Fibroblast of lung (primary cell): ENCODE results near the gene SULF2. TPM values are rescaled to one million over a fixed set of nuclear protein-coding genes. Genes with fewer than 3 reads are reported as not detected.

Experiments
- DNase-seq, 2 donors: peaks; one replicate each; pipeline versions ENCODE4 v3.0.0 to v3.0.0-alpha.2; 2010; ENCODE audit warnings: low read depth in 2 of 2
- H2AFZ ChIP-seq: 2 replicates; pipeline ENCODE4 v1.5.1; 2012; ENCODE audit warnings: low read length, control low read depth, inconsistent platforms
- H3K27ac ChIP-seq: 2 replicates; pipeline ENCODE4 v1.5.1; 2011; ENCODE audit warnings: low read length, control low read depth; ENCODE audit not compliant: insufficient read depth
- H3K27me3 ChIP-seq: 2 replicates; pipeline ENCODE4 v1.5.1; 2011; ENCODE audit warnings: mild to moderate bottlenecking, low read length; ENCODE audit not compliant: control insufficient read depth, insufficient read depth
- H3K36me3 ChIP-seq: 2 replicates; pipeline ENCODE4 v1.5.1; 2011; ENCODE audit warnings: low read length; ENCODE audit not compliant: control insufficient read depth, insufficient read depth
- H3K4me1 ChIP-seq: 2 replicates; pipeline ENCODE4 v1.5.1; 2011; ENCODE audit warnings: low read length; ENCODE audit not compliant: control insufficient read depth, insufficient read depth; ENCODE audit errors: extremely low read depth
- H3K4me2 ChIP-seq: 2 replicates; pipeline ENCODE4 v1.5.1; 2011; ENCODE audit warnings: low read length, control low read depth; ENCODE audit not compliant: insufficient read depth; ENCODE audit errors: extremely low read depth
- H3K4me3 ChIP-seq, 4 experiments: fragments of 200-600 bp in 1 of 4; sonication (generic) in 1 of 4; replicated peaks in 1 of 4; 2 replicates each; pipeline ENCODE4 v1.5.1; 2011 to 2016; ENCODE audit warnings: low read length in 4 of 4, low read depth in 3 of 4, mild to moderate bottlenecking in 3 of 4, control low read depth in 2 of 4, inconsistent platforms in 1 of 4, mixed read lengths in 1 of 4; ENCODE audit not compliant: insufficient read depth in 1 of 4; ENCODE audit errors: control extremely low read depth in 1 of 4
- H3K79me2 ChIP-seq: 2 replicates; pipeline ENCODE4 v1.5.1; 2012; ENCODE audit warnings: mild to moderate bottlenecking, low read length, inconsistent platforms; ENCODE audit not compliant: control insufficient read depth, insufficient read depth
- H3K9ac ChIP-seq: 2 replicates; pipeline ENCODE4 v1.5.1; 2011; ENCODE audit warnings: mild to moderate bottlenecking, low read length, control low read depth; ENCODE audit not compliant: insufficient read depth
- H3K9me3 ChIP-seq: 2 replicates; pipeline ENCODE4 v1.5.1; 2012; ENCODE audit warnings: low read depth, low read length; ENCODE audit not compliant: control insufficient read depth, insufficient read depth
- H4K20me1 ChIP-seq: 2 replicates; pipeline ENCODE4 v1.5.1; 2011; ENCODE audit warnings: low read length; ENCODE audit not compliant: control insufficient read depth, insufficient read depth; ENCODE audit errors: extremely low read depth
- EZH2 ChIP-seq: IDR thresholded peaks from 2 replicates; pipeline ENCODE4 v1.5.1; 2012; ENCODE audit warnings: low read length, control low read depth, mild to moderate bottlenecking; ENCODE audit errors: missing control alignments
- polyA plus RNA-seq, 2 donors: library from polyadenylated mRNA; depleted of rRNA in 1 of 2; stranded (reverse) in 1 of 2; unstranded in 1 of 2; fragments of >200 nt; gene quantifications; 2 replicates each; pipeline ENCODE4 v1.2.1, GENCODE V29; 2011 to 2012; ENCODE audit warnings: missing spikeins in 1 of 2
- total RNA-seq: library from RNA; depleted of rRNA; stranded (reverse); fragments of >200 nt; gene quantifications from 2 replicates; pipeline ENCODE4 v1.2.1, GENCODE V29; 2014
- TF ChIP-seq, protein P1 (sequence below), 2 donors: IDR thresholded peaks in 1 of 2; conservative IDR thresholded peaks in 1 of 2; 1 replicate in 1 of 2; 2 replicates in 1 of 2; pipeline ENCODE4 v1.5.1; 2011 to 2012; ENCODE audit warnings: low read length in 2 of 2, control low read depth in 1 of 2, inconsistent platforms in 1 of 2, low read depth in 1 of 2, mild to moderate bottlenecking in 1 of 2

The SULF2 gene
- total and polyA plus RNA-seq, 2 donors (not counting 1 experiment from before 2014, with no cell fraction given) = 0.26 to 9.6 TPM

GRCh38 chr20:47730744-47731143 lies 54.5 kb downstream of the SULF2 start:
- H3K4me3 ChIP-seq = no peak overlapping the region
- no peaks in the 10 kb centered on the region for H3K36me3 ChIP-seq
- H3K4me2 ChIP-seq = no peak overlapping the region
- no peak overlapping the region for H2AFZ ChIP-seq
- DNase-seq = no peak
- H3K27ac ChIP-seq = no peak overlapping the region
- H3K27me3 ChIP-seq = no peaks in the 10 kb centered on the region
- H3K9me3 ChIP-seq = no peaks in the 10 kb centered on the region
- no peak overlapping the region for H3K9ac ChIP-seq
- H4K20me1 ChIP-seq = no peaks in the 10 kb centered on the region
- H3K79me2 ChIP-seq = no peaks in the 10 kb centered on the region
- no peaks in the 10 kb centered on the region for H3K4me1 ChIP-seq
- no peak for TF ChIP-seq EZH2
- TF ChIP-seq, protein P1, sequence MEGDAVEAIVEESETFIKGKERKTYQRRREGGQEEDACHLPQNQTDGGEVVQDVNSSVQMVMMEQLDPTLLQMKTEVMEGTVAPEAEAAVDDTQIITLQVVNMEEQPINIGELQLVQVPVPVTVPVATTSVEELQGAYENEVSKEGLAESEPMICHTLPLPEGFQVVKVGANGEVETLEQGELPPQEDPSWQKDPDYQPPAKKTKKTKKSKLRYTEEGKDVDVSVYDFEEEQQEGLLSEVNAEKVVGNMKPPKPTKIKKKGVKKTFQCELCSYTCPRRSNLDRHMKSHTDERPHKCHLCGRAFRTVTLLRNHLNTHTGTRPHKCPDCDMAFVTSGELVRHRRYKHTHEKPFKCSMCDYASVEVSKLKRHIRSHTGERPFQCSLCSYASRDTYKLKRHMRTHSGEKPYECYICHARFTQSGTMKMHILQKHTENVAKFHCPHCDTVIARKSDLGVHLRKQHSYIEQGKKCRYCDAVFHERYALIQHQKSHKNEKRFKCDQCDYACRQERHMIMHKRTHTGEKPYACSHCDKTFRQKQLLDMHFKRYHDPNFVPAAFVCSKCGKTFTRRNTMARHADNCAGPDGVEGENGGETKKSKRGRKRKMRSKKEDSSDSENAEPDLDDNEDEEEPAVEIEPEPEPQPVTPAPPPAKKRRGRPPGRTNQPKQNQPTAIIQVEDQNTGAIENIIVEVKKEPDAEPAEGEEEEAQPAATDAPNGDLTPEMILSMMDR (conservative IDR thresholded peaks at IDR 0.05 in 1 of 2, IDR thresholded peaks at IDR 0.05 in 1 of 2; ENCODE audit: low read depth in 1 of 2, low read length in 2 of 2) = no peak

DNA sequence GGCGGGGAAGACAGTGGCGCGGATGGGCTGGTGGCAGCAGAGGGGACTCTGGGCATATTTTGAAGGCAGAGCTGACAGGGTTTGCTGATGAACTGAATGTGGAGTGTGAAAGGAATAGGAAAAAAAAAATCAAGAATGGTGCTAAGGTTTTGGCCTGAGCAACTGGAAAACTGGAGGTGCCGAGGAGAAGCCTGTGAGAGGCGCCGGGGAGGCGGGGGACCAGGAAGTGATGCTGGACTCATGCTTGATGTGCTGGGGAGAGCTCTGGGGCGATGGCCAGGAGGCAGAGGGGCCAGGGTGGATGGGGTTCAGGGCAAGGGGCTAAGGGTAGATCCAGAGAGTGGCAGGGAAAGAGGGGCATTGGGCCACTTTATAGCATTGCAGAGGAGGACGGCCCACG lies 55.8 kb downstream of the SULF2 start:
- Histone ChIP-seq H4K20me1 (no peaks in the 10 kb centered on the region), H3K36me3 (no peaks in the 10 kb centered on the region), H3K9ac (no peak overlapping the region), H3K4me1 (no peaks in the 10 kb centered on the region), H3K4me3 (no peak overlapping the region), H3K79me2 (no peaks in the 10 kb centered on the region), H3K4me2 (no peak overlapping the region), H2AFZ (no peak overlapping the region), H3K27ac (no peak overlapping the region), H3K27me3 (no peaks in the 10 kb centered on the region), H3K9me3 (no peaks in the 10 kb centered on the region)
- no peak for DNase-seq
- TF ChIP-seq, protein P1 (conservative IDR thresholded peaks at IDR 0.05 in 1 of 2, IDR thresholded peaks at IDR 0.05 in 1 of 2; ENCODE audit: low read depth in 1 of 2, low read length in 2 of 2) = no peak
- TF ChIP-seq EZH2 = no peak

DNA sequence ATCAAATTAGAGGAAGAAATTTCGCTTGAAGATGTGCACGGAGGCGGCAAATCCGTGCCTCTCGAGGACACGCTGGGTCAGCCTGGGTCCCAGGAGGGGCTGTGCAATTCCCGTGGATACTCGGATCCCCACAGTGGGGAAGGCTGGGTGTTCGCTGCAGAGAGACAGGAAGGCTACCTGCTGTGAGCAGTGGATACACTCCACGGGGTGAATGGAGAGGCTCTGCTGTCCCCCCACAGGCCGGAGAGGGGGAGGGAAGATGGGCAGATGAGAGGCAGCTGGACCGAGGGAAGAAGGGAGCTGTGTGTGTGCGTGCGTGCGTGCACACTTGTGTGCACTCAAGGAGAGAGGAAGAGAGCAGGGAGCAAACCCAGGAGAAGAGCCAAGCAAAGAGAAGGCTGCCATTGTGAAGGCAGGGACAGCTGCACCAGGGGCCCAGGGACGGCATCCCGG lies 57.3 kb downstream of the SULF2 start:
- no peaks in the 10 kb centered on the region for H3K27me3 ChIP-seq

More for the DNA sequence above, 57.3 kb downstream of the SULF2 start:
- no peaks in the 10 kb centered on the region for H3K36me3 ChIP-seq
- no peak overlapping the region for H3K27ac ChIP-seq
- no peak overlapping the region for H3K9ac ChIP-seq
- H3K4me1 ChIP-seq = no peaks in the 10 kb centered on the region
- TF ChIP-seq, protein P1 (conservative IDR thresholded peaks at IDR 0.05 in 1 of 2, IDR thresholded peaks at IDR 0.05 in 1 of 2; ENCODE audit: low read depth in 1 of 2, low read length in 2 of 2) = no peak
- TF ChIP-seq EZH2 = no peak
- no peaks in the 10 kb centered on the region for H3K79me2 ChIP-seq
- H3K4me2 ChIP-seq = no peak overlapping the region
- no peak overlapping the region for H2AFZ ChIP-seq
- H4K20me1 ChIP-seq = no peaks in the 10 kb centered on the region
- H3K9me3 ChIP-seq = no peaks in the 10 kb centered on the region
- no peak for DNase-seq
- no peak overlapping the region for H3K4me3 ChIP-seq
